Psoas muscle (tissue), 8 donors: Measurements from ENCODE around the gene HSBP1L1. TPM values are rescaled to one million over a fixed set of nuclear protein-coding genes. Genes with fewer than 3 reads are reported as not detected.

ENCODE experiments used
- ATAC-seq, 4 donors: fragments of 200-7000 bp; cut with Tn5 transposase; one replicate each; pipeline ENCODE4 v1.9.1; 2020; ENCODE audit warnings: moderate library complexity in 3 of 4, mild to moderate bottlenecking in 2 of 4
- DNase-seq, 2 donors: peaks; one replicate each; pipeline ENCODE4 v3.0.0-alpha.2; 2020
- H3K27ac ChIP-seq: fragments of 200-600 bp; one replicate; pipeline ENCODE4 v1.8.0; 2022
- H3K27me3 ChIP-seq, 3 donors: fragments of 200-600 bp in 1 of 3; one replicate each; pipeline versions ENCODE4 v1.6.1 to v1.8.0; 2013 to 2022; ENCODE audit warnings: low read length in 2 of 3, mild to moderate bottlenecking in 2 of 3, moderate library complexity in 1 of 3; ENCODE audit not compliant: insufficient read depth in 3 of 3
- H3K36me3 ChIP-seq, 2 donors: fragments of 200-600 bp in 1 of 2; one replicate each; pipeline versions ENCODE4 v1.6.1 to v1.8.0; 2013 to 2022; ENCODE audit warnings: low read depth in 1 of 2, mild to moderate bottlenecking in 1 of 2, moderate library complexity in 1 of 2; ENCODE audit not compliant: insufficient read depth in 1 of 2
- H3K4me1 ChIP-seq: fragments of 200-600 bp; one replicate; pipeline ENCODE4 v1.8.0; 2022
- H3K4me3 ChIP-seq: fragments of 200-600 bp; one replicate; pipeline ENCODE4 v1.8.0; 2022; ENCODE audit warnings: mild to moderate bottlenecking
- H3K9me3 ChIP-seq: fragments of 200-600 bp; one replicate; pipeline ENCODE4 v1.8.0; 2022
- WGBS, 3 donors: extraction: QIAGEN DNeasy Blood & Tissue Kit; methylation state at CpG; one replicate each; pipeline versions ENCODE4 v1.1.6 to v1.1.7; 2013; 5-methylcytosine and 5-hydroxymethylcytosine counted together
- intact Hi-C, 2 donors: fragments of 100-400 bp; cut with DNase I; formaldehyde crosslinking; loops; one replicate each; pipeline versions ENCODE4 v1.11.0 to v1.14.2; 2022
- polyA plus RNA-seq, 3 donors: library from polyadenylated mRNA; stranded (reverse); fragments of 200-250 nt; gene quantifications; one replicate each; pipeline ENCODE4 v1.2.3, GENCODE V29; 2013
- total RNA-seq, 4 donors: library from RNA; stranded (reverse); fragmentation: NEBNext Ultra II Directional in 2 of 4; extraction: Animal tissue kit (Norgen Biotek cat#: 25700) in 2 of 4; gene quantifications; one replicate each; pipeline versions ENCODE4 v1.2.1 to v1.2.4, GENCODE V29; 2021 to 2023
- TF ChIP-seq, protein P1 (sequence below): fragments of 200-600 bp; IDR thresholded peaks from one replicate; pipeline ENCODE4 v1.8.0; 2022; ENCODE audit warnings: antibody characterized with exemption
- donor health status: healthy with polysubstance abuse.
- donor health status: DM: no; HTN: no; CAD: no; lungs with moderate emphysema.
- donor health status: Bipolar disorder and iron deficiency.
- donor health status: healthy.
- donor health status: DM: yes; HTN: yes; CAD: no.
- donor health status: DM: no; HTN: no; CAD: no.
- donor health status: DM: no; HTN: no; CAD: no.
- donor health status: DM: yes; HTN: yes; CAD: no.

The HSBP1L1 gene
- total and polyA plus RNA-seq, 7 donors: 2.5 to 11.9 (median 8.7) TPM

DNA sequence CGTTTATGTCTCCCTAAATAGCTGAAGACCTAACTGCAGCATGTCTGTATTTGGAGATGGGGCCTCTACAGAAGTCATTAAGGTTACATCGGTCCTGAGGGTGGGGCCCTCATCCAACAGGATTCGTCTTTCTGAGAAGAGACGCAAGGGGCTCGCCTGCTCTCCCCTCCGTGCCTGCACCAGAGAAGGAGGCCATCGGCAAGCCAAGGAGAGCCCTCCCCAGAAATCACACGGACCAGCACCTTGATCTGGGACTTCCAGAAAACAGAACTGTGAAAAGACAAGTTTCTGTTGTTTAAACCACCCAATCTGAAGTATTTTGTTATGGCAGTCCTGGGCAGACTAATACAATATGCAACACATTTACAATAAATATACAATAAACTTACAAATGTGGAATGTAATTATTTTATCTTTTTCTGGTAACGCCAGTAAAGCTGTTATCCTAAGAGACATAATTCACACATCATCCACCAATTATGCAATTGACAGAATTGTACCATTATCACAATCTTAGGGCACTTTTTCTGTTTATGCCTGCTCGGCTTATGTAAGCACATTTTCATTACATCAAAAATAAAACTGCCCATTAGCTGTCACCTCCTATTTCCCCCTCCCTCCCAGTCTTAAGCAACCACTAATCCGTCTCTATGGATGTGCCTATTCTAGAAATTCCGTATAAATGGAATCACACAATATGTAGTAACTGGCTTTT is 6.1 kb downstream of the HSBP1L1 start:
- H3K27me3 ChIP-seq: no peaks in the 10 kb centered on the region
- intact Hi-C loops: no loop called here
- DNase-seq (no peak), ATAC-seq (no peak)
- no peak overlapping the region for H3K4me3 ChIP-seq
- H3K9me3 ChIP-seq: no peaks in the 10 kb centered on the region
- WGBS, 3 donors: 82 to 88% (median 85%) methylated on average over 12 of the region's 12 CpGs
- peaks cover 2% of the 10 kb centered on the region for H3K4me1 ChIP-seq
- TF ChIP-seq, protein P1, sequence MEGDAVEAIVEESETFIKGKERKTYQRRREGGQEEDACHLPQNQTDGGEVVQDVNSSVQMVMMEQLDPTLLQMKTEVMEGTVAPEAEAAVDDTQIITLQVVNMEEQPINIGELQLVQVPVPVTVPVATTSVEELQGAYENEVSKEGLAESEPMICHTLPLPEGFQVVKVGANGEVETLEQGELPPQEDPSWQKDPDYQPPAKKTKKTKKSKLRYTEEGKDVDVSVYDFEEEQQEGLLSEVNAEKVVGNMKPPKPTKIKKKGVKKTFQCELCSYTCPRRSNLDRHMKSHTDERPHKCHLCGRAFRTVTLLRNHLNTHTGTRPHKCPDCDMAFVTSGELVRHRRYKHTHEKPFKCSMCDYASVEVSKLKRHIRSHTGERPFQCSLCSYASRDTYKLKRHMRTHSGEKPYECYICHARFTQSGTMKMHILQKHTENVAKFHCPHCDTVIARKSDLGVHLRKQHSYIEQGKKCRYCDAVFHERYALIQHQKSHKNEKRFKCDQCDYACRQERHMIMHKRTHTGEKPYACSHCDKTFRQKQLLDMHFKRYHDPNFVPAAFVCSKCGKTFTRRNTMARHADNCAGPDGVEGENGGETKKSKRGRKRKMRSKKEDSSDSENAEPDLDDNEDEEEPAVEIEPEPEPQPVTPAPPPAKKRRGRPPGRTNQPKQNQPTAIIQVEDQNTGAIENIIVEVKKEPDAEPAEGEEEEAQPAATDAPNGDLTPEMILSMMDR: no peak
- H3K27ac ChIP-seq: no peak overlapping the region
- peaks cover 3 to 68% of the 10 kb centered on the region in 2 donors for H3K36me3 ChIP-seq

DNA sequence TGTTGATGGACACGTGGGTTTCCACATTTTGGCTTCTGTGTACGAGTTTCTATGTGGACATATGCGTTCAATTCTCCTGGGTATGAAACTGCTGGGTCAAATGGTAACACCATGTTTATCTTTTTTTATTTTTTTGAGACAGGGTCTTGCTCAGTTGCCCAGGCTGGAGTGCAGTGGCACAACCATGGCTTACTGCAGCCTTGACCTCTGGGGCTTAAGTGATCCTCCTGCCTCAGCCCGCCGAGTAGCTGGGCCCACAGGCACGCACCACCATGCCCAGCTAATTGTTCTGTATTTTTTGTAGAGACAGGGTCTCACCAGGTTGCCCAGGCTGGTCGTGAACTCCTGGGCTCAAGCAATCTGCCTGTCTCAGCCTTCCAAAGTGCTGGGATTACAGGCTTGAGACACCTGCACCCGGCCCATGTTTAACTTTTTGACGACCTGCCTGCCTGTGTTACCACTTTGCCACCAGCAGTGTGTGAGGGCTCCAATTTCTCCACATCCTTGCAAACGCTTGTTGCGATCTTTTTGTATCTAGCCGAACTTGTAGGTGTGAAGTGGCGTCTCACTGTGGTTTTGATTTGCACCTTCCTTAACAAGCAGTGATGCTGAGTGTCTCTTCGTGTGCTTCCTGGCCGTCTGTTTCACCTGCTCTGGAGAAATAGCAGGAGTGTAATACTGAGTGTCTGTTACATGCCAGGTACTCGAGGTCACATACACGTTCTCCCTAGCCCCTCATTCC is 6.9 kb downstream of the HSBP1L1 start:
- intact Hi-C loops: no loop called here
- H3K27ac ChIP-seq: no peak overlapping the region
- TF ChIP-seq, protein P1: no peak
- ATAC-seq (no peak), DNase-seq (no peak)
- no peaks in the 10 kb centered on the region for H3K9me3 ChIP-seq
- H3K27me3 ChIP-seq: no peaks in the 10 kb centered on the region
- H3K4me1 ChIP-seq: no peaks in the 10 kb centered on the region
- WGBS, 3 donors: 90 to 93% (median 92%) methylated on average over 17 of the region's 17 CpGs
- H3K36me3 ChIP-seq: peaks cover 3 to 76% of the 10 kb centered on the region in 2 donors
- no peak overlapping the region for H3K4me3 ChIP-seq

DNA sequence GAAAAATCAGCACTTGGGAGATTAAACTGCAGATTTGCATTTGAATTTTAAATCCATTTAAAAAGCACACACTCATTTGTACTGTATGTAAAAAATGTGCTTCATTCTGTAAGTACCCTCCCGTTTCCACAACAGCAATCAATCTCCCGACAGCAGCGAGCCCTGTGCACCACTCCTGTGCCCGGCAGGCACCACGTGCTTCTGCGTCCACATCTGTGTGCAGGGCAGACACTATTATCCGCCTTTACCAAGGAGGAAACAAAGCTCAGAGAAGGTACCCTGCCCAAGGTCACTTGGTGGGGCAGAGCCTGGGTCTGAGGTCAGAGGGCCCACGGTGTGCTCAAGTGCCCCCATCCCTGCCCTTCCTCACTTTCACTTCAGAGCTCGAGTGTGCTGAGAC is 7.5 kb downstream of the HSBP1L1 start:
- no peak for ATAC-seq

DNA sequence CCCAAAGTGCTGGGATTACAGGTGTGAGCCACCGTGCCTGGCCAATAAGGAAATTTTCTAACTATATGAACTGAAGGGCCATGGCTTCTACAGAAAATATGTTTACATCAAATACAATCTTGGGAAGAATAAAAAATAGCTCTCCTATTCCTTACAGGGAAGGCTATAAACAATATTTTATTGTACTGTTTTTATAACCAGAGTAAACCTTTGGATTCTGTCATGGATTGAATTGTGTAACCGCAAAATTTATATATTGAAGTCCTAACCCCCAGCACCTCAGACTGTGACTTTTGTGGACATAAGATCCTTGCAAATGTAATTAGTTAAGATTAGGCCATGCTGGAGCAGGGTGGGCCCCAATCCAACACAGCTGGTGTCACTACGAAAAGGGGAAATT is 8.3 kb downstream of the HSBP1L1 start:
- Histone ChIP-seq H3K9me3 (no peaks in the 10 kb centered on the region), H3K4me1 (no peaks in the 10 kb centered on the region), H3K27ac (no peak overlapping the region), H3K27me3 (no peaks in the 10 kb centered on the region), H3K36me3 (peaks cover 3 to 78% of the 10 kb centered on the region in 2 donors), H3K4me3 (no peak overlapping the region)
- DNase-seq (no peak), ATAC-seq (no peak)
- TF ChIP-seq, protein P1: no peak
- 75 to 82% (median 76%) methylated on average over 3 of the region's 3 CpGs for WGBS, 3 donors
- intact Hi-C loops: no loop called here

More for the DNA sequence above, 7.5 kb downstream of the HSBP1L1 start:
- WGBS, 3 donors: 89 to 96% (median 94%) methylated on average over 9 of the region's 9 CpGs
- Histone ChIP-seq H3K27me3 (no peaks in the 10 kb centered on the region), H3K9me3 (no peaks in the 10 kb centered on the region), H3K4me3 (no peak overlapping the region), H3K36me3 (peaks cover 3 to 81% of the 10 kb centered on the region in 2 donors), H3K4me1 (no peaks in the 10 kb centered on the region), H3K27ac (no peak overlapping the region)
- TF ChIP-seq, protein P1: no peak
- intact Hi-C loops: no loop called here
- no peak for DNase-seq
